A549 (cell line): ENCODE results near the gene TSNAXIP1. TPM values are rescaled to one million over a fixed set of nuclear protein-coding genes. Genes with fewer than 3 reads are reported as not detected.
A peak's percentile ranks its signal among the peaks of the same experiment; 100 is the strongest.

Experiments
- ATAC-seq, 2 experiments: fragments of 200-7000 bp in 1 of 2; fragments of >200 bp in 1 of 2; cut with Nextera tagmentation in 1 of 2; cut with Tn5 transposase in 1 of 2; 3 replicates each; pipeline versions ENCODE4 v1.8.0 to v1.9.1; 2018 to 2020; ENCODE audit warnings: mild to moderate bottlenecking in 1 of 2, moderate library complexity in 1 of 2
- CTCF ChIA-PET: fragments of 300-600 bp; sonication (Branson Sonifier 250); formaldehyde crosslinking; extraction: SDS; loops from one replicate; lab custom pipeline; 2021; ENCODE audit warnings: antibody characterized with exemption, inconsistent platforms; lab: Yijun Ruan, JAX
- POLR2A ChIA-PET: fragments of 350-600 bp; formaldehyde crosslinking; extraction: SDS; loops from one replicate; lab custom pipeline; 2021; ENCODE audit warnings: antibody characterized with exemption, inconsistent platforms; lab: Yijun Ruan, JAX
- DNase-seq, 2 experiments: peaks; one replicate each; pipeline versions ENCODE4 v3.0.0 to v3.0.0-alpha.2; 2011 to 2016; ENCODE audit warnings: low read depth in 1 of 2, low spot score in 1 of 2
- FAIRE-seq: peaks from 2 replicates; lab custom pipeline; 2011; peaks lifted over from hg19 to GRCh38; lab: Jason Lieb, UNC
- H3K27ac ChIP-seq, 2 experiments: fragments of >200 bp; sonication (Bioruptor Twin); formaldehyde crosslinking; 3 replicates each; pipeline ENCODE4 v1.5.1; 2016 to 2017
- H3K4me1 ChIP-seq: fragments of >200 bp; sonication (Bioruptor Twin); formaldehyde crosslinking; 3 replicates; pipeline ENCODE4 v1.6.1; 2016
- H3K4me2 ChIP-seq: fragments of >200 bp; sonication (Bioruptor Twin); formaldehyde crosslinking; 3 replicates; pipeline ENCODE4 v1.6.1; 2016
- H3K4me3 ChIP-seq: fragments of >200 bp; sonication (Bioruptor Twin); formaldehyde crosslinking; 3 replicates; pipeline ENCODE4 v1.5.1; 2016
- H3K9me3 ChIP-seq: fragments of >200 bp; sonication (Bioruptor Twin); formaldehyde crosslinking; 3 replicates; pipeline ENCODE4 v1.6.1; 2016
- BCL3 ChIP-seq: fragments of >200 bp; sonication (Bioruptor Twin); formaldehyde crosslinking; IDR thresholded peaks from 3 replicates; pipeline ENCODE4 v1.6.1; 2016
- CBX2 ChIP-seq: fragments of 200-600 bp; sonication (generic); IDR thresholded peaks from 2 replicates; pipeline ENCODE4 v1.6.1; 2016; ENCODE audit warnings: low read depth, mild to moderate bottlenecking, borderline replicate concordance
- CHD2 ChIP-seq: fragments of 150-350 bp; IDR thresholded peaks from 2 replicates; pipeline ENCODE4 v1.6.1; 2014; ENCODE audit warnings: low read length; ENCODE audit not compliant: partially characterized antibody
- E2F6 ChIP-seq: IDR thresholded peaks from 2 replicates; pipeline ENCODE4 v1.6.1; 2012; ENCODE audit warnings: low read depth, borderline replicate concordance
- EP300 ChIP-seq, 2 experiments: fragments of >200 bp; sonication (Bioruptor Twin); formaldehyde crosslinking; IDR thresholded peaks; 2 replicates in 1 of 2; 3 replicates in 1 of 2; pipeline ENCODE4 v1.6.1; 2016 to 2017
- FOXS1 ChIP-seq: fragments of 250-450 bp; sonication (Bioruptor Pico); IDR thresholded peaks from 2 replicates; pipeline ENCODE4 v1.5.0; 2020; ENCODE audit warnings: mild to moderate bottlenecking, moderate library complexity
- GATA3 ChIP-seq: IDR thresholded peaks from 2 replicates; pipeline ENCODE4 v1.6.1; 2012; ENCODE audit warnings: borderline replicate concordance
- HEYL ChIP-seq: fragments of 250-450 bp; sonication (Bioruptor Pico); IDR thresholded peaks from 2 replicates; pipeline ENCODE4 v1.8.0; 2021; ENCODE audit warnings: mild to moderate bottlenecking, moderate library complexity
- JUN ChIP-seq, 2 experiments: fragments of >200 bp; sonication (Bioruptor Twin); formaldehyde crosslinking; IDR thresholded peaks; 2 replicates in 1 of 2; 3 replicates in 1 of 2; pipeline ENCODE4 v1.6.1; 2016 to 2017
- KDM5A ChIP-seq: fragments of 200-600 bp; sonication (generic); IDR thresholded peaks from 2 replicates; pipeline ENCODE4 v1.6.1; 2016; ENCODE audit warnings: antibody characterized with exemption, mild to moderate bottlenecking
- MAX ChIP-seq: IDR thresholded peaks from 2 replicates; pipeline ENCODE4 v1.6.1; 2012
- MYC ChIP-seq: IDR thresholded peaks from 2 replicates; pipeline ENCODE4 v1.6.1; 2012; ENCODE audit warnings: mild to moderate bottlenecking, inconsistent platforms, low read length, improper control_type of control experiment, borderline replicate concordance
- NFE2L2 ChIP-seq: fragments of 150-350 bp; conservative IDR thresholded peaks from 2 replicates; pipeline ENCODE4 v1.6.1; 2014; ENCODE audit warnings: low read length
- POLR2A ChIP-seq: IDR thresholded peaks from 2 replicates; pipeline ENCODE4 v1.6.1; 2012; ENCODE audit warnings: mild to moderate bottlenecking, low read length
- REST ChIP-seq: fragments of 200-600 bp; sonication (generic); IDR thresholded peaks from 2 replicates; pipeline ENCODE4 v1.6.1; 2016; ENCODE audit warnings: antibody characterized with exemption, mild to moderate bottlenecking, moderate library complexity
- RFX5 ChIP-seq: fragments of 450-650 bp; IDR thresholded peaks from 2 replicates; pipeline ENCODE4 v1.7.1; 2014; ENCODE audit warnings: antibody characterized with exemption, mild to moderate bottlenecking, moderate library complexity
- RNF2 ChIP-seq: fragments of 200-600 bp; sonication (generic); IDR thresholded peaks from 2 replicates; pipeline ENCODE4 v1.6.1; 2016; ENCODE audit warnings: low read depth, mild to moderate bottlenecking, antibody characterized with exemption, moderate library complexity, borderline replicate concordance
- SREBF2 ChIP-seq: fragments of 450-650 bp; IDR thresholded peaks from 2 replicates; pipeline ENCODE4 v1.6.1; 2014; ENCODE audit warnings: mild to moderate bottlenecking, moderate library complexity
- WGBS: methylation state at CpG from one replicate; pipeline ENCODE4 v1.1.6; 2017; ENCODE audit errors: missing lambda C conversion rate; 5-methylcytosine and 5-hydroxymethylcytosine counted together
- polyA plus RNA-seq, 4 experiments: library from polyadenylated mRNA; depleted of rRNA in 3 of 4; stranded (reverse); fragments of >200 nt; fragmentation: RNase III in 1 of 4; extraction: RNeasy Plus Mini Kit Qiagen cat#74134 plus additional on column Dnase treatment in 1 of 4; gene quantifications; 2 replicates in 3 of 4; 3 replicates in 1 of 4; pipeline ENCODE4 v1.2.3, GENCODE V29; 2011 to 2017
- TF ChIP-seq, protein P1 (sequence below): fragments of 150-350 bp; IDR thresholded peaks from 2 replicates; pipeline ENCODE4 v1.6.1; 2014; ENCODE audit warnings: low read depth, mild to moderate bottlenecking, low read length
- TF ChIP-seq, protein P2 (sequence below): fragments of >200 bp; sonication (Bioruptor Twin); formaldehyde crosslinking; IDR thresholded peaks from 2 replicates; pipeline ENCODE4 v1.6.1; 2016
- TF ChIP-seq, protein P3 (sequence below): fragments of 450-650 bp; IDR thresholded peaks from 2 replicates; pipeline ENCODE4 v1.6.1; 2014; ENCODE audit warnings: antibody characterized with exemption

The TSNAXIP1 gene
- polyA plus RNA-seq, 2 of the 4 experiments (the other 2 are of a cell fraction) = 0.68 to 1.1 TPM

GRCh38 chr16:67846320-67847063 is 39.8 kb downstream of the TSNAXIP1 start, which contains the start of gene NUTF2:
NUTF2 (plus strand) TSS chr16:67846933; CDS start chr16:67865131, 18,198 bp downstream.
- TF ChIP-seq E2F6 = peak; percentile 46
- TF ChIP-seq, protein P1, sequence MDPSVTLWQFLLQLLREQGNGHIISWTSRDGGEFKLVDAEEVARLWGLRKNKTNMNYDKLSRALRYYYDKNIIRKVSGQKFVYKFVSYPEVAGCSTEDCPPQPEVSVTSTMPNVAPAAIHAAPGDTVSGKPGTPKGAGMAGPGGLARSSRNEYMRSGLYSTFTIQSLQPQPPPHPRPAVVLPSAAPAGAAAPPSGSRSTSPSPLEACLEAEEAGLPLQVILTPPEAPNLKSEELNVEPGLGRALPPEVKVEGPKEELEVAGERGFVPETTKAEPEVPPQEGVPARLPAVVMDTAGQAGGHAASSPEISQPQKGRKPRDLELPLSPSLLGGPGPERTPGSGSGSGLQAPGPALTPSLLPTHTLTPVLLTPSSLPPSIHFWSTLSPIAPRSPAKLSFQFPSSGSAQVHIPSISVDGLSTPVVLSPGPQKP = no peak
- TF ChIP-seq, protein P2, sequence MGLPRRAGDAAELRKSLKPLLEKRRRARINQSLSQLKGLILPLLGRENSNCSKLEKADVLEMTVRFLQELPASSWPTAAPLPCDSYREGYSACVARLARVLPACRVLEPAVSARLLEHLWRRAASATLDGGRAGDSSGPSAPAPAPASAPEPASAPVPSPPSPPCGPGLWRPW = no peak
- 0 out of 5 replicates have a peak, but pooled peaks of 1 of the 2 experiments have one; percentile 11 for TF ChIP-seq EP300 (IDR thresholded peaks at IDR 0.05)
- TF ChIP-seq POLR2A = peak; percentile 68
- TF ChIP-seq GATA3 = 0 out of 2 replicates have a peak, but pooled peaks have one; percentile 23
- no peak for TF ChIP-seq CHD2
- TF ChIP-seq MAX = peak; percentile 82
- TF ChIP-seq RFX5 = no peak
- TF ChIP-seq RNF2 = no peak
- TF ChIP-seq JUN (IDR thresholded peaks at IDR 0.05) = peak; percentile 77 to 88
- TF ChIP-seq KDM5A = peak; percentile 67; the same call in 1 of the 2 replicates
- TF ChIP-seq REST = 0 out of 2 replicates have a peak, but pooled peaks have one; percentile 4
- no peak for TF ChIP-seq CBX2
- TF ChIP-seq SREBF2 = no peak
- no peak for TF ChIP-seq HEYL
- TF ChIP-seq NFE2L2 = no peak
- 0 out of 3 replicates have a peak, but pooled peaks have one; percentile 75 for TF ChIP-seq BCL3
- TF ChIP-seq MYC = peak; percentile 92
- TF ChIP-seq FOXS1 (CRISPR knock-in tag) = no peak
- TF ChIP-seq, protein P3, sequence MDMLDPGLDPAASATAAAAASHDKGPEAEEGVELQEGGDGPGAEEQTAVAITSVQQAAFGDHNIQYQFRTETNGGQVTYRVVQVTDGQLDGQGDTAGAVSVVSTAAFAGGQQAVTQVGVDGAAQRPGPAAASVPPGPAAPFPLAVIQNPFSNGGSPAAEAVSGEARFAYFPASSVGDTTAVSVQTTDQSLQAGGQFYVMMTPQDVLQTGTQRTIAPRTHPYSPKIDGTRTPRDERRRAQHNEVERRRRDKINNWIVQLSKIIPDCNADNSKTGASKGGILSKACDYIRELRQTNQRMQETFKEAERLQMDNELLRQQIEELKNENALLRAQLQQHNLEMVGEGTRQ = no peak
- H3K4me1 ChIP-seq = peaks cover 40% of the 10 kb centered on the region
- FAIRE-seq = no peak
- H3K4me3 ChIP-seq = peak within 1 kb of the TSS; percentile 93
- no peaks in the 10 kb centered on the region for H3K9me3 ChIP-seq
- H3K4me2 ChIP-seq = peak within 1 kb of the TSS; percentile 98
- POLR2A ChIA-PET = interaction anchor here (0.6 to 0.9 kb wide), 6 partner anchors 13 to 89 kb away, joined by 3 to 7 read pairs (median 4); partner anchors contain the start of genes PSKH1, RANBP10 and TSNAXIP1
- ATAC-seq = peak; percentile 79 to 83
- DNase-seq = peak; percentile 93 to 96
- WGBS = 2% methylated on average over 19 of the region's 57 CpGs
- peak within 1 kb of the TSS; percentile 89 to 98 for H3K27ac ChIP-seq
- CTCF ChIA-PET = interaction anchor here (0.6 to 4.1 kb wide), 4 partner anchors 30 to 65 kb away, joined by 3 to 38 read pairs (median 4); no protein-coding TSS in a partner anchor
